T-helper 1 cell treated with Interleukin-12 subunit alpha and Interleukin-12 subunit beta and Interleukin-4 antibody, amounts not matched to agents 30 ng/mL and 1 ng/mL, for 36 hours (primary cell): ENCODE data around the gene RRP1B. TPM values are rescaled to one million over a fixed set of nuclear protein-coding genes. Genes with fewer than 3 reads are reported as not detected.

Experiments
- intact Hi-C: fragments of 100-400 bp; cut with micrococcal nuclease; formaldehyde crosslinking; loops from one replicate; pipeline ENCODE4 v1.15.1; 2024
- total RNA-seq: library from RNA; stranded (reverse); gene quantifications from 2 replicates; pipeline ENCODE4 v1.2.3, GENCODE V29; 2022

The RRP1B gene
- total RNA-seq, 1 donor from 2014 or later: 47.6 TPM

GRCh38 chr21:43739621-43740435, 80.5 kb downstream of the RRP1B start:
- intact Hi-C loops: no loop called here

- intact Hi-C loops: no loop called here
These were observed 81.3 kb downstream of the RRP1B start for GRCh38 chr21:43740497-43741156.

GRCh38 chr21:43741423-43742096, 82.2 kb downstream of the RRP1B start:
- intact Hi-C loops: no loop called here

- intact Hi-C loops: no loop called here
These were observed 84.6 kb downstream of the RRP1B start for GRCh38 chr21:43743947-43744346.

GRCh38 chr21:43744725-43745124, 85.4 kb downstream of the RRP1B start:
- intact Hi-C loops: no loop called here

Other genes starting within 250 kb of the RRP1B start
- 7.4 and 7.5 TPM in 2 replicates for gene SIK1, start 232.4 kb upstream of the RRP1B start, total RNA-seq
- gene HSF2BP, start 72 bp upstream of the RRP1B start, total RNA-seq: 0.44 and 0.71 TPM in 2 replicates
- 95.8 and 102 TPM in 2 replicates for gene PDXK, start 59.6 kb downstream of the RRP1B start, total RNA-seq
- 64.3 and 67.4 TPM in 2 replicates for gene CSTB, start 116.7 kb downstream of the RRP1B start, total RNA-seq
- gene RRP1, start 130.0 kb downstream of the RRP1B start, total RNA-seq: 28.4 and 36.9 TPM in 2 replicates
- 124 and 135 TPM in 2 replicates for gene AGPAT3, start 205.7 kb downstream of the RRP1B start, total RNA-seq